KOPT-K1 (cell line): ENCODE data around the gene MYRF.

ENCODE experiments used
- H3K27ac ChIP-seq: fragments of 200-600 bp; sonication (generic); 2 replicates; pipeline ENCODE4 v1.5.1; 2016; ENCODE audit warnings: antibody characterized with exemption, mild to moderate bottlenecking, low read depth, low read length; ENCODE audit not compliant: poor library complexity, severe bottlenecking
- H3K36me3 ChIP-seq: fragments of 200-600 bp; sonication (generic); 2 replicates; pipeline ENCODE4 v1.5.1; 2017; ENCODE audit warnings: antibody characterized with exemption, mild to moderate bottlenecking, low read length, moderate library complexity; ENCODE audit not compliant: insufficient read depth
- H3K9me3 ChIP-seq: fragments of 200-600 bp; sonication (generic); 2 replicates; pipeline ENCODE4 v1.5.1; 2017; ENCODE audit warnings: antibody characterized with exemption, low read length, mild to moderate bottlenecking; ENCODE audit not compliant: insufficient read depth, poor library complexity, severe bottlenecking

Gene MYRF

GRCh38 chr11:61730240-61730994 lies 22.0 kb upstream of the MYRF start:
- H3K27ac ChIP-seq, result no peak overlapping the region

GRCh38 chr11:61731211-61731951 lies 21.1 kb upstream of the MYRF start:
- no peaks in the 10 kb centered on the region for H3K36me3 ChIP-seq
- no peaks in the 10 kb centered on the region for H3K9me3 ChIP-seq

More at GRCh38 chr11:61730240-61730994, 22.0 kb upstream of the MYRF start:
- Histone ChIP-seq H3K36me3 (no peaks in the 10 kb centered on the region), H3K9me3 (no peaks in the 10 kb centered on the region)

GRCh38 chr11:61731952-61732675 lies 20.3 kb upstream of the MYRF start:
- H3K27ac ChIP-seq, result no peak overlapping the region
- H3K36me3 ChIP-seq, result no peaks in the 10 kb centered on the region

More at GRCh38 chr11:61731211-61731951, 21.1 kb upstream of the MYRF start:
- H3K27ac ChIP-seq, result no peak overlapping the region

GRCh38 chr11:61732705-61733104 lies 19.7 kb upstream of the MYRF start:
- Histone ChIP-seq H3K36me3 (no peaks in the 10 kb centered on the region), H3K9me3 (no peaks in the 10 kb centered on the region), H3K27ac (no peak overlapping the region)

More at GRCh38 chr11:61731952-61732675, 20.3 kb upstream of the MYRF start:
- no peaks in the 10 kb centered on the region for H3K9me3 ChIP-seq

GRCh38 chr11:61733120-61733978 lies 19.1 kb upstream of the MYRF start:
- H3K9me3 ChIP-seq, result no peaks in the 10 kb centered on the region
- no peak overlapping the region for H3K27ac ChIP-seq
- no peaks in the 10 kb centered on the region for H3K36me3 ChIP-seq

GRCh38 chr11:61734767-61735166 lies 17.7 kb upstream of the MYRF start:
- Histone ChIP-seq H3K9me3 (no peaks in the 10 kb centered on the region), H3K36me3 (no peaks in the 10 kb centered on the region), H3K27ac (no peak overlapping the region)

- Histone ChIP-seq H3K9me3 (no peaks in the 10 kb centered on the region), H3K27ac (no peak overlapping the region), H3K36me3 (no peaks in the 10 kb centered on the region)
Measured at GRCh38 chr11:61735391-61735790, 17.0 kb upstream of the MYRF start.

GRCh38 chr11:61736310-61736709 lies 16.1 kb upstream of the MYRF start:
- Histone ChIP-seq H3K36me3 (no peaks in the 10 kb centered on the region), H3K9me3 (no peaks in the 10 kb centered on the region), H3K27ac (no peak overlapping the region)

- no peaks in the 10 kb centered on the region for H3K36me3 ChIP-seq
- H3K9me3 ChIP-seq, result no peaks in the 10 kb centered on the region
- H3K27ac ChIP-seq, result no peak overlapping the region
Measured at GRCh38 chr11:61737131-61737530, 15.3 kb upstream of the MYRF start.

GRCh38 chr11:61737636-61738386 lies 14.6 kb upstream of the MYRF start:
- Histone ChIP-seq H3K9me3 (no peaks in the 10 kb centered on the region), H3K36me3 (no peaks in the 10 kb centered on the region), H3K27ac (no peak overlapping the region)

GRCh38 chr11:61738776-61739175 lies 13.7 kb upstream of the MYRF start:
- Histone ChIP-seq H3K36me3 (no peaks in the 10 kb centered on the region), H3K9me3 (no peaks in the 10 kb centered on the region), H3K27ac (no peak overlapping the region)

GRCh38 chr11:61739413-61739812 lies 13.0 kb upstream of the MYRF start:
- Histone ChIP-seq H3K9me3 (no peaks in the 10 kb centered on the region), H3K27ac (no peak overlapping the region), H3K36me3 (no peaks in the 10 kb centered on the region)

GRCh38 chr11:61739966-61740365 lies 12.5 kb upstream of the MYRF start:
- H3K9me3 ChIP-seq, result no peaks in the 10 kb centered on the region
- H3K36me3 ChIP-seq, result no peaks in the 10 kb centered on the region
- no peak overlapping the region for H3K27ac ChIP-seq

- Histone ChIP-seq H3K27ac (no peak overlapping the region), H3K9me3 (no peaks in the 10 kb centered on the region)
Measured at GRCh38 chr11:61742391-61742790, 10.0 kb upstream of the MYRF start.

More at GRCh38 chr11:61742391-61742790, 10.0 kb upstream of the MYRF start:
- no peaks in the 10 kb centered on the region for H3K36me3 ChIP-seq
